H9 (cell line): ENCODE data around the gene SLC16A3. TPM values are rescaled to one million over a fixed set of nuclear protein-coding genes. Genes with fewer than 3 reads are reported as not detected.

Experiments
- DNase-seq: peaks from one replicate; pipeline ENCODE4 v3.0.0-alpha.2; 2017
- H2AFZ ChIP-seq: one replicate; pipeline ENCODE4 v1.6.1; 2013; ENCODE audit warnings: mild to moderate bottlenecking, low read length, control low read depth, moderate library complexity
- H2AK5ac ChIP-seq: 2 replicates; pipeline ENCODE4 v1.6.1; 2013; ENCODE audit warnings: low read length, control low read depth, mixed read lengths; ENCODE audit not compliant: insufficient read length
- H2BK120ac ChIP-seq: one replicate; pipeline ENCODE4 v1.6.1; 2013; ENCODE audit warnings: low read depth, mild to moderate bottlenecking, low read length, control low read depth, inconsistent platforms; ENCODE audit not compliant: poor library complexity, severe bottlenecking
- H2BK12ac ChIP-seq: 2 replicates; pipeline ENCODE4 v1.6.1; 2013; ENCODE audit warnings: low read length, control low read depth, mixed read lengths, low read depth; ENCODE audit not compliant: insufficient read length
- H2BK15ac ChIP-seq: 2 replicates; pipeline ENCODE4 v1.6.1; 2013; ENCODE audit warnings: low read depth, low read length, control low read depth
- H2BK20ac ChIP-seq: one replicate; pipeline ENCODE4 v1.6.1; 2013; ENCODE audit warnings: low read depth, mild to moderate bottlenecking, low read length, control low read depth, inconsistent platforms; ENCODE audit not compliant: poor library complexity, severe bottlenecking
- H2BK5ac ChIP-seq: 2 replicates; pipeline ENCODE4 v1.6.1; 2013; ENCODE audit warnings: low read length, control low read depth, mixed read lengths; ENCODE audit not compliant: insufficient read length
- H3K14ac ChIP-seq: 2 replicates; pipeline ENCODE4 v1.6.1; 2013; ENCODE audit warnings: low read length, control low read depth; ENCODE audit not compliant: insufficient read depth
- H3K18ac ChIP-seq: 2 replicates; pipeline ENCODE4 v1.6.1; 2013; ENCODE audit warnings: low read depth, mild to moderate bottlenecking, mixed read lengths, low read length, control low read depth; ENCODE audit not compliant: insufficient read length
- H3K23ac ChIP-seq: 2 replicates; pipeline ENCODE4 v1.6.1; 2013; ENCODE audit warnings: low read length, control low read depth, mixed read lengths, low read depth; ENCODE audit not compliant: insufficient read length
- H3K23me2 ChIP-seq: 2 replicates; pipeline ENCODE4 v1.6.1; 2013; ENCODE audit warnings: low read depth, mild to moderate bottlenecking, mixed read lengths, low read length, control low read depth; ENCODE audit not compliant: insufficient read length, poor library complexity, severe bottlenecking
- H3K27ac ChIP-seq: 2 replicates; pipeline ENCODE4 v1.5.1; 2013; ENCODE audit warnings: low read length, control low read depth, mixed read lengths, low read depth; ENCODE audit not compliant: insufficient read length
- H3K27me3 ChIP-seq: 2 replicates; pipeline ENCODE4 v1.6.1; 2013; ENCODE audit warnings: low read length, control low read depth, inconsistent platforms; ENCODE audit not compliant: insufficient read depth
- H3K4ac ChIP-seq: 2 replicates; pipeline ENCODE4 v1.6.1; 2013; ENCODE audit warnings: low read depth, mild to moderate bottlenecking, control low read depth, inconsistent platforms, low read length, moderate library complexity
- H3K4me1 ChIP-seq: 2 replicates; pipeline ENCODE4 v1.6.1; 2013; ENCODE audit warnings: low read length, control low read depth, inconsistent platforms; ENCODE audit not compliant: insufficient read depth
- H3K4me2 ChIP-seq: 2 replicates; pipeline ENCODE4 v1.6.1; 2013; ENCODE audit warnings: low read length, control low read depth, mixed read lengths; ENCODE audit not compliant: insufficient read length, insufficient read depth
- H3K56ac ChIP-seq: 2 replicates; pipeline ENCODE4 v1.6.1; 2013; ENCODE audit warnings: low read depth, mild to moderate bottlenecking, mixed read lengths, low read length, control low read depth; ENCODE audit not compliant: insufficient read length
- H3K79me1 ChIP-seq: 2 replicates; pipeline ENCODE4 v1.6.1; 2013; ENCODE audit warnings: low read depth, mild to moderate bottlenecking, moderate library complexity, low read length, control low read depth, inconsistent platforms; ENCODE audit not compliant: insufficient read depth, poor library complexity, severe bottlenecking
- H3K79me2 ChIP-seq: 2 replicates; pipeline ENCODE4 v1.6.1; 2013; ENCODE audit warnings: low read length, control low read depth, inconsistent platforms; ENCODE audit not compliant: insufficient read depth
- H3K9ac ChIP-seq: 2 replicates; pipeline ENCODE4 v1.6.1; 2013; ENCODE audit warnings: low read length, control low read depth, mixed read lengths; ENCODE audit not compliant: insufficient read length; ENCODE audit errors: extremely low read depth
- H3K9me3 ChIP-seq: one replicate; pipeline ENCODE4 v1.6.1; 2013; ENCODE audit warnings: low read depth, low read length, inconsistent platforms; ENCODE audit not compliant: control insufficient read depth
- H3T11ph ChIP-seq: one replicate; pipeline ENCODE4 v1.6.1; 2013; ENCODE audit warnings: mild to moderate bottlenecking, low read length, control low read depth, inconsistent platforms
- H4K20me1 ChIP-seq: one replicate; pipeline ENCODE4 v1.6.1; 2013; ENCODE audit not compliant: control insufficient read depth, insufficient read length, insufficient read depth
- H4K5ac ChIP-seq: 2 replicates; pipeline ENCODE4 v1.6.1; 2013; ENCODE audit warnings: low read depth, mild to moderate bottlenecking, mixed read lengths, low read length, control low read depth; ENCODE audit not compliant: insufficient read length
- H4K8ac ChIP-seq: replicated peaks from 2 replicates; pipeline ENCODE4 v1.6.1; 2013; ENCODE audit warnings: low read length, control low read depth, mixed read lengths, low read depth; ENCODE audit not compliant: insufficient read length
- H4K91ac ChIP-seq: 2 replicates; pipeline ENCODE4 v1.6.1; 2013; ENCODE audit warnings: low read depth, mild to moderate bottlenecking, moderate library complexity, mixed read lengths, low read length, control low read depth; ENCODE audit not compliant: insufficient read length
- H3K27ac Mint-ChIP-seq, 3 experiments: 2 replicates in 2 of 3; 3 replicates in 1 of 3; pipeline ENCODE4 v1.8.0; 2020 to 2021; ENCODE audit warnings: mixed read lengths in 3 of 3, mild to moderate bottlenecking in 1 of 3, moderate library complexity in 1 of 3
- H3K27me3 Mint-ChIP-seq: 2 replicates; pipeline ENCODE4 v1.8.0; 2021; ENCODE audit warnings: low read depth, mild to moderate bottlenecking, moderate library complexity, mixed read lengths
- H3K36me3 Mint-ChIP-seq, 3 experiments: 2 replicates in 2 of 3; 3 replicates in 1 of 3; pipeline ENCODE4 v1.8.0; 2020 to 2021; ENCODE audit warnings: low read depth in 3 of 3, mixed read lengths in 3 of 3; ENCODE audit not compliant: insufficient read depth in 1 of 3
- H3K4me1 Mint-ChIP-seq, 2 experiments: 2 replicates each; pipeline ENCODE4 v1.8.0; 2020; ENCODE audit warnings: mixed read lengths in 2 of 2
- H3K4me3 Mint-ChIP-seq, 2 experiments: 2 replicates in 1 of 2; 3 replicates in 1 of 2; pipeline ENCODE4 v1.8.0; 2020 to 2021; ENCODE audit warnings: mild to moderate bottlenecking in 2 of 2, mixed read lengths in 2 of 2, moderate library complexity in 1 of 2
- H3K9me3 Mint-ChIP-seq, 2 experiments: 2 replicates in 1 of 2; 3 replicates in 1 of 2; pipeline ENCODE4 v1.8.0; 2020; ENCODE audit warnings: mild to moderate bottlenecking in 2 of 2, mixed read lengths in 2 of 2, moderate library complexity in 1 of 2
- CTCF ChIP-seq: fragments of 200-600 bp; sonication (generic); conservative IDR thresholded peaks from 3 replicates; pipeline ENCODE4 v1.8.0; 2021; ENCODE audit warnings: antibody characterized with exemption, mild to moderate bottlenecking
- WGBS: extraction: QIAGEN DNeasy Blood & Tissue Kit; methylation state at CpG from one replicate; pipeline ENCODE4 v1.1.7; 2013; ENCODE audit warnings: missing lambda C conversion rate, low lambda C conversion rate, mixed read lengths; ENCODE audit not compliant: insufficient read length; ENCODE audit errors: extremely low coverage; 5-methylcytosine and 5-hydroxymethylcytosine counted together
- total RNA-seq: library from RNA; stranded (reverse); gene quantifications from 2 replicates; pipeline ENCODE4 v1.2.1, GENCODE V29; 2021

Gene SLC16A3
- total RNA-seq, 1 experiment from 2014 or later, result 28.4 TPM

- H3K4ac ChIP-seq, result no peak overlapping the region
- H4K20me1 ChIP-seq, result peaks cover 2% of the 10 kb centered on the region
- no peak overlapping the region for H3K4me3 Mint-ChIP-seq
- 0 out of 4 replicates have a peak, but pooled peaks cover 0 to 3% of the 10 kb centered on the region in 2 experiments for H3K4me1 Mint-ChIP-seq
- H3K23me2 ChIP-seq, result no peaks in the 10 kb centered on the region
- no peak overlapping the region for H3K14ac ChIP-seq
- no peaks in the 10 kb centered on the region for H3K27me3 Mint-ChIP-seq
- H3K18ac ChIP-seq, result no peak overlapping the region
- peaks cover 0 to 7% of the 10 kb centered on the region in 2 experiments; a peak in 2 of 5 replicates for H3K9me3 Mint-ChIP-seq
- no peak overlapping the region for H3K9ac ChIP-seq
- H2BK120ac ChIP-seq, result no peak overlapping the region
- H2AFZ ChIP-seq, result no peak overlapping the region
- no peak overlapping the region for H2BK20ac ChIP-seq
- H2AK5ac ChIP-seq, result no peak overlapping the region
- no peak overlapping the region for H3K23ac ChIP-seq
- H3K9me3 ChIP-seq, result no peaks in the 10 kb centered on the region
- no peak overlapping the region for H4K5ac ChIP-seq
- no peak overlapping the region for H3K4me2 ChIP-seq
- H3K27me3 ChIP-seq, result no peaks in the 10 kb centered on the region
- H3K36me3 Mint-ChIP-seq, result peaks cover 76 to 83% (median 82%) of the 10 kb centered on the region in 3 experiments
- no peak overlapping the region for H4K8ac ChIP-seq
- peak; percentile 83 for DNase-seq
- H3K79me2 ChIP-seq, result peaks cover 2% of the 10 kb centered on the region; the same call in 1 of the 2 replicates
- no peaks in the 10 kb centered on the region for H3K4me1 ChIP-seq
- H2BK15ac ChIP-seq, result no peak overlapping the region
- no peak overlapping the region for H3T11ph ChIP-seq
- H3K79me1 ChIP-seq, result peaks cover 10% of the 10 kb centered on the region
- H2BK5ac ChIP-seq, result no peak overlapping the region
- no CpG with 5 or more reads among the region's 10 CpGs for WGBS
- no peak overlapping the region for H2BK12ac ChIP-seq
- peak overlapping the region in 2 of 3 experiments; percentile 60 to 79; a peak in 3 of 7 replicates for H3K27ac Mint-ChIP-seq
- H4K91ac ChIP-seq, result no peak overlapping the region
- no peak overlapping the region for H3K27ac ChIP-seq
- no peak overlapping the region for H3K56ac ChIP-seq
- no peak for TF ChIP-seq CTCF
Measured at GRCh38 chr17:82257473-82257872, 28.6 kb downstream of the SLC16A3 start.
